Activated naive CD4-positive, alpha-beta T cell treated with anti-CD3 and anti-CD28 coated beads, Interleukin-2, amount 50 U/mL, for 24 hours (primary cell): ENCODE data around the gene CKAP4.

Experiments
- H3K27ac Mint-ChIP-seq: one replicate; pipeline ENCODE4 v1.8.0; 2021; ENCODE audit warnings: mild to moderate bottlenecking, mixed read lengths
- H3K27me3 Mint-ChIP-seq: one replicate; pipeline ENCODE4 v1.8.0; 2021; ENCODE audit warnings: mixed read lengths
- H3K36me3 Mint-ChIP-seq: one replicate; pipeline ENCODE4 v1.8.0; 2021; ENCODE audit warnings: mixed read lengths
- H3K4me1 Mint-ChIP-seq: one replicate; pipeline ENCODE4 v1.8.0; 2021; ENCODE audit warnings: mixed read lengths
- H3K4me3 Mint-ChIP-seq: one replicate; pipeline ENCODE4 v1.8.0; 2021; ENCODE audit warnings: mild to moderate bottlenecking, mixed read lengths
- H3K9me3 Mint-ChIP-seq: one replicate; pipeline ENCODE4 v1.8.0; 2021; ENCODE audit warnings: mixed read lengths

Gene CKAP4

DNA sequence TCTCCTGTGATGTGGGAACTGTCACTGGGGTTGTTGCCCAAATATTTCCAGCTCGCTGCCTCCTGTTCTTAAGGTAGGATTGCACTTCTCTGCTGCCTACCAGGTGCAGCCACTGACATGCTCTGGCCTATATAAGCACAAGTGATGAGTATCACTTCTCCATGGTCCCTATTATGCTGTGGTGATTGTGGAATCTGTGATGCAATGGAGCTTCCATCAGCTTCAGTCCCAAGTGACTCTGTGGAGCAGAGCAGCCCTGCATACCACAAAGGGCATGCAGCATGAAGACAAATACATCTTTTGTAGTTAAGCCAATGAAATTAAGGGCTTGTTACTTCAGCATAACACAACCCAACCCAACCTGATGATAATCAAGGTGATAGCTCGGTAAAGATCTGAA, 43.5 kb downstream of the CKAP4 start:
- Mint-ChIP-seq H3K27me3 (peaks cover 8% of the 10 kb centered on the region), H3K27ac (no peak overlapping the region), H3K4me1 (no peaks in the 10 kb centered on the region), H3K4me3 (no peak overlapping the region), H3K36me3 (no peaks in the 10 kb centered on the region), H3K9me3 (peaks cover 3% of the 10 kb centered on the region)

DNA sequence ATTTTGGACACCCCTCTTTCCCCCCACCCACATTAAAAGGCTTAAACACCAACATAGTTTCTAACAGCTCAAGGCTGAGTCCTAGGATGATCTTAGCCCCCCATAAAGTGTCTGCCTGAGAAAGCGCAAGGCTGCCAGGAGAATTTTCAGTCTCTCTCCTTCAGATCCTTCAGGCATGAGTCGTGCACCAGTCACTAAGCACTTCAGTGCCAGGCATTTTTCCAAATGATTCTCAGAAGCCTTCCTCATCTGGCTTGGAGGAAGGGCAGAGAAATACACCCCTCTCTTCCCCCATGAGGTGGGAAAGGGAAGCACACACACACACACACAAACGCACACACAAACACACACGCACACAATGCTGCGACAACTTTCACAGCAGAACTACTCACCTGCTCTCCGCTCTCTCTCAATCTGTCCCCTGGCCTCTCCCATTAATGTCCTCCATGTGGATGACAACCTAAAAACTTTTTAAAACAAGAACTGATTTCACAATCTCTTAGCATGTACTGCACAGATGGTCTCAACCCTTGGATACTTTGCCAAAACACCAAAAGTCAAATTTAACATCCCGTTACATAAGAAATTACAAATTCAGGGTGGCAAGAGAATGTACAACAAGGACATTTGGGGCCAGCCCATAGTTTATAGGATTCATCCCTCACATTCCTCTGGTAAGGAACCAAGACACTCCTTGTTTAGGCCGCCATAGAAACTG, 49.8 kb downstream of the CKAP4 start:
- no peak overlapping the region for H3K27ac Mint-ChIP-seq
- no peaks in the 10 kb centered on the region for H3K9me3 Mint-ChIP-seq
- H3K36me3 Mint-ChIP-seq = no peaks in the 10 kb centered on the region
- no peak overlapping the region for H3K4me3 Mint-ChIP-seq
- no peaks in the 10 kb centered on the region for H3K4me1 Mint-ChIP-seq
- H3K27me3 Mint-ChIP-seq = peaks cover 9% of the 10 kb centered on the region

DNA sequence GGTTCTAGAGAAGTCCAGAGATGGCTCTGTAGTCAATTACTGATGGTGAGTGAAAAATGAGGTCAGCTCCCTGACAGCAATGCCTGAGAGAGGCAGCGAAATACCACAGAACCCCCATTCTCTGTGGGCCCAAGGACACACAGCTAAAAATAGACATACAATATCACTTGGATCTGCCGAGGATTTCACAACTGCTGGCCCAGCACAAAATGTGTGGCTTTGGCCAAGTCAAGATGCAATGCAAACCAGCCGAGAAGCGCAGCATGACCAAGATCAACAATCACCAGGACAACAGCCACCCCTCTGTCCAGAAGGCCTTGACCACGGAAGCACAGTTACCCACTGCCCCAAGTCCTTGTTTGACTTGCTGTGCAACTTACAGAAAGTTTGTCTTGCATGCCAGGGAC, 52.2 kb downstream of the CKAP4 start:
- H3K4me1 Mint-ChIP-seq = no peaks in the 10 kb centered on the region
- H3K36me3 Mint-ChIP-seq = no peaks in the 10 kb centered on the region
- no peaks in the 10 kb centered on the region for H3K9me3 Mint-ChIP-seq
- no peak overlapping the region for H3K4me3 Mint-ChIP-seq
- H3K27me3 Mint-ChIP-seq = peaks cover 6% of the 10 kb centered on the region
- no peak overlapping the region for H3K27ac Mint-ChIP-seq

DNA sequence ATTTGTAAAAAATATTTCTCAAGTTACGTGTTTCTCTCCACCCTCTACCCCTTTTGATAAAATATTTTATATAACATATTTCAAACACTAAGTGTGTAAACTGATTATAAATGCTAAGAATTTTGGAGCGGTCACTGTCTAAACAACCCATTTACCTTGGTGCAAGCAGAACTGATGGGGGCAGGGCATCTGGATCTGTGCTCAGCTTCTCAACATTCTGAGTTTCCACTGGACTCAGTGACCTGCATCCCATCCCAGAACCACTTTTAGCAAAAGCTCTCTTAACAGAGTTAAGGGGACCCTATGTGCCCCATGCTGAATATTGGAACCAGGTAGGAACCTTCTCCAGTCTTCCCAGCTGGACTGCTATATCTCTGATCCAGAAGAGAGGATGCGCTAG, 53.5 kb downstream of the CKAP4 start:
- Mint-ChIP-seq H3K27ac (no peak overlapping the region), H3K36me3 (no peaks in the 10 kb centered on the region), H3K4me1 (no peaks in the 10 kb centered on the region), H3K4me3 (no peak overlapping the region), H3K9me3 (no peaks in the 10 kb centered on the region), H3K27me3 (peaks cover 8% of the 10 kb centered on the region)

DNA sequence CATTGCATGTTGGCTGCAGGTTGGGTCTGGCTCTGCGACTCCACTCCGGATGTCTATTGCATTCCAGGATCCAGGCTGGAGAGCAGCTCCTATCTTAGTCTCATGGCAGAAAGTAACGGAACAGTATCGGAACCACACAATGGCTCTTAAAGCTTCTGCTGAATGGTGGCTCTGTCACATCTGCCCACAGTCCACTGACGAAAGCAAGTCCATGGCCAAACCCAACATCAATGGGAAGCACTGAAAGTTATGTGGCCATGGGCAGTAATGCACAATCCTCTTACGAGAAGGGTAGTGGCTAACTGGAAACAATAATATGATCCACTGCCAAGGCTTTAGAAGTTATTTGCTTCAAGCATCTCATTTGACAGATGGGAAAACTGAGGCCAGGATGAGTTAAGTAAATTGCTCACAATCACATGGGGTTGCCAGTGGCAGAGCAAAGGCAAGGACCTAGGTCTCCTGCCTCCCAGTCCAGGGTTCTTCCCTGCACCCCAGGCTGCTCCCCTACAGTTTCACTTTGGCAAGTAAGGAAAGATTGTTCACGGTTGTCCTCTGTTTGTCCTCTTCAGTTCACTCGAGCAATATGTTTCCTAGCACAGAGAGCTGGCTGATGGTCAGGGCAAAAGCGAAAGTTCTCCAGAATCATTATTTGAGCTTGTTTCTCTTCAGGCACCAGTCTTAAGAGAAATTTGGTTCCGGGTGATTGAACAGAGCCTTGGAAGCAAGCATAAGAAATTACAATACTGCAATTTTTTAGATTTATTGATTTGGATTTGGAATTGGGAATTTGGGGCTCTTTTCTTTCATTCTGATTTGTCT, 54.2 kb downstream of the CKAP4 start:
- H3K4me1 Mint-ChIP-seq = no peaks in the 10 kb centered on the region
- no peaks in the 10 kb centered on the region for H3K9me3 Mint-ChIP-seq
- no peak overlapping the region for H3K27ac Mint-ChIP-seq
- H3K4me3 Mint-ChIP-seq = no peak overlapping the region
- H3K27me3 Mint-ChIP-seq = peaks cover 10% of the 10 kb centered on the region
- no peaks in the 10 kb centered on the region for H3K36me3 Mint-ChIP-seq

DNA sequence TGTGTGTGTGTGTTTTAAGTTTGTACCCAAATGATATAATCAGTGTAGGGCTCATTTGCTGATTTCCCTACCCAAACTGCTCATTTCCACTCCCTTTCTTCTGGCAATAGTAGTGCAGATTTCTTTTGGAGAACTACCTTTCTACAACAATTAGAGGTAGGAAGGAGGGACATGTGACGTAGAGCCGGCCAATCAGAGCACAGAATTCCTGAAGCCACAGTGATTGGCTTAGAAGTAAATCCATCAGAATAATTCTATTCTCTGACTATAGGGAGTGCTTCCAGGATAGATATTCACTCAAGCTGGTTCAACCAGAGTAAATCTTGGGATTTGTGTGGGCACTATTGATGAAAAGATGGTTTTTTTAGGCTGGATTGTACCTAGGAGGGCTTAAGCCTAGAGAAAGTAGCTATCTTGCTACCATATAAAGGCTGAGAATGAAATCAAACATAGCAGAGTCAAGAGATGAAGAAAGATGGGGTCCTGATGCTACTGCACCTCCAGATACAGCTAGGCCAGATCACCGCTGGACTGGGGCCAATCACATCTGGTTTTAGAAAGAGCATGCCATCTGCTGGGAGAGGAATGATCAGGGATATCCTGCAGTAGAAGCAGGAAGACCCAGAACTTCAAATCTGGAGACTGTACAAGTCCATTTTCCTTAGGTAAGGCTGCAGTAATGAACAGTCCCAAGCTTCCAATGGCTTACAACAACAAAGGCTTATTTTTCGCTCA, 55.0 kb downstream of the CKAP4 start:
- H3K4me3 Mint-ChIP-seq = no peak overlapping the region
- H3K9me3 Mint-ChIP-seq = no peaks in the 10 kb centered on the region
- H3K27me3 Mint-ChIP-seq = peaks cover 8% of the 10 kb centered on the region
- H3K27ac Mint-ChIP-seq = no peak overlapping the region
- H3K4me1 Mint-ChIP-seq = no peaks in the 10 kb centered on the region
- H3K36me3 Mint-ChIP-seq = no peaks in the 10 kb centered on the region

DNA sequence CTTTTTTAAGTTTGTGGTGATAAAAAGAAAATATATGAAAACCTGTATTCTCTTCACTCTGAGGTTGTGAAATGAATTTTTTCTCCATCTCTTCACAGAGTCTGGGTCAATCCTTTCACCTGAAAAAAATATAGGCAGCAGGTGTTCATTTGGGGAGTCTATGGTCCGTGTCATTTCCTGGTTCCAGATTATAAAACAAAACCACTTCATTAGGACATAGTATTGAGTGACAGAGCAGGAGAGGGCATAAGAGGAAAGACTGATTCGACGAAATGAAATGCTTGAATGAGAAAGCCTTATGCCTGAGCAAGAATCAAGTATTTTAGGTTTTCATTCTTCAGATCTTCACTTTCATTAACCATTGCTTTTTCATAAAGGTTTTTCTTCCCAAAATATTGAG, 57.2 kb downstream of the CKAP4 start:
- Mint-ChIP-seq H3K27me3 (peaks cover 7% of the 10 kb centered on the region), H3K27ac (no peak overlapping the region), H3K4me1 (no peaks in the 10 kb centered on the region), H3K9me3 (no peaks in the 10 kb centered on the region), H3K4me3 (no peak overlapping the region), H3K36me3 (no peaks in the 10 kb centered on the region)

DNA sequence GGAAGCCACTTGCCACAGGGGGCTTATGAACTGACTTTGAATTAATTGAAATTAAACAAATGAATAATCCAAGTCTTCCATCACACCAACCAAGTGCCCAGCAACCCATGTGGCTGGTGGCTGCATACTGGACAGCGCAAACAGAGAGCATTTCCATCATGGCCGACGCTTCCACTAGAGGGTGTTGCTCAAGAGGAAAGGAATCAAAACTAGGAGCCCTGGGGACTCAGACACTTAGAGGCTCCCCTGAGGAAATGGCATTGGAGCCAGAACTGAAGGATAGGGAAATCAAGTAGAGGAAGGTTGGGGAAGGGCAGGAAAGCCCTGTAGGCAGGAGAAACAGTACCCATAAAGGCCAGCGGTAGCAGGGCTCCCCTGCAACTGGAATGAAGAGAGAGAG, 58.5 kb downstream of the CKAP4 start:
- no peak overlapping the region for H3K27ac Mint-ChIP-seq
- H3K27me3 Mint-ChIP-seq = peaks cover 7% of the 10 kb centered on the region
- no peaks in the 10 kb centered on the region for H3K9me3 Mint-ChIP-seq
- no peak overlapping the region for H3K4me3 Mint-ChIP-seq
- no peaks in the 10 kb centered on the region for H3K36me3 Mint-ChIP-seq
- no peaks in the 10 kb centered on the region for H3K4me1 Mint-ChIP-seq

DNA sequence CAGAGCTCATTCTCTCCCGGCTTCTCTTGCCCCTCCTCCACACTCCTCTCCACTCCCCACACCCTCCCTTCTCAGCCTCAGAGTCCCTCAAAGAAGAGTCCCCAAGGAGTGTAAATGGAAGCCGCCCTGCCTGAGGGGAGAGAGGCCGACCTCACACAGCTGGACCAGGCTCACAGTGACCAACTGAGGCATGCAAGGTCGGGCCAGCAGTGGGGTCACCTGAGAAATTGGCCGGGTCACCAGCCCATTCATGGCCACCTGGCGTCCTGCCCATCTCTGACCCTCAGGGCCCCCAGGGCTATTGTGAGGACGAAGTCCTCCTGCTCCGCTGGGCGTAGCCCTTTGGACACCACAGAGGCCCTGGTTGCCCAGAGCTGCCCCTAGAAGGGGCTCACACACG, 59.6 kb downstream of the CKAP4 start:
- no peaks in the 10 kb centered on the region for H3K36me3 Mint-ChIP-seq
- H3K4me3 Mint-ChIP-seq = no peak overlapping the region
- H3K4me1 Mint-ChIP-seq = no peaks in the 10 kb centered on the region
- H3K27me3 Mint-ChIP-seq = peaks cover 6% of the 10 kb centered on the region
- no peaks in the 10 kb centered on the region for H3K9me3 Mint-ChIP-seq
- H3K27ac Mint-ChIP-seq = peak overlapping the region; percentile 31
